RPMI7951 (cell line): ENCODE measurements around the gene DMRT3. TPM values are rescaled to one million over a fixed set of nuclear protein-coding genes. Genes with fewer than 3 reads are reported as not detected.
A peak's percentile ranks its signal among the peaks of the same experiment; 100 is the strongest.

Source experiments
- DNase-seq: peaks from one replicate; pipeline ENCODE4 v3.0.0-alpha.2; 2012; ENCODE audit warnings: low read depth
- total RNA-seq: library from RNA; depleted of rRNA; stranded (reverse); fragments of >200 nt; shearing (Covaris generic); gene quantifications from 2 replicates; pipeline ENCODE4 v1.2.3, GENCODE V29; 2014

Gene DMRT3
- total RNA-seq, 1 experiment from 2014 or later, result not detected

- peak; percentile 2 for DNase-seq
Measured at GRCh38 chr9:998299-999110, 22.1 kb downstream of the DMRT3 start.

- DNase-seq, result no peak
Measured at GRCh38 chr9:1001838-1002237, 25.4 kb downstream of the DMRT3 start.

GRCh38 chr9:1002678-1003077 lies 26.2 kb downstream of the DMRT3 start:
- no peak for DNase-seq

- peak; percentile 51 for DNase-seq
Measured at GRCh38 chr9:1005043-1005667, 28.7 kb downstream of the DMRT3 start.

GRCh38 chr9:1007312-1007711 lies 30.9 kb downstream of the DMRT3 start:
- DNase-seq, result no peak

- DNase-seq, result no peak
Measured at GRCh38 chr9:1008216-1008615, 31.8 kb downstream of the DMRT3 start.

GRCh38 chr9:1009101-1009707 lies 32.7 kb downstream of the DMRT3 start:
- DNase-seq, result peak; percentile 49

- no peak for DNase-seq
Measured at GRCh38 chr9:1013021-1013420, 36.6 kb downstream of the DMRT3 start.

GRCh38 chr9:1014225-1014624 lies 37.8 kb downstream of the DMRT3 start:
- no peak for DNase-seq

GRCh38 chr9:1014640-1015039 lies 38.2 kb downstream of the DMRT3 start:
- DNase-seq, result no peak

- DNase-seq, result peak; percentile 3
Measured at GRCh38 chr9:1018121-1018520, 41.7 kb downstream of the DMRT3 start.

- DNase-seq, result no peak
Measured at GRCh38 chr9:1024112-1024511, 47.7 kb downstream of the DMRT3 start.

- DNase-seq, result no peak
Measured at GRCh38 chr9:1025131-1025530, 48.7 kb downstream of the DMRT3 start.

- no peak for DNase-seq
Measured at GRCh38 chr9:1026219-1026618, 49.8 kb downstream of the DMRT3 start.

- no peak for DNase-seq
Measured at GRCh38 chr9:1028501-1029190, 52.2 kb downstream of the DMRT3 start.

GRCh38 chr9:1031951-1032601 lies 55.6 kb downstream of the DMRT3 start:
- no peak for DNase-seq

- no peak for DNase-seq
Measured at GRCh38 chr9:1034271-1034670, 57.8 kb downstream of the DMRT3 start.

GRCh38 chr9:1039589-1039988 lies 63.1 kb downstream of the DMRT3 start:
- no peak for DNase-seq
